ENCODE data around the gene CD1E. TPM values are rescaled to one million over a fixed set of nuclear protein-coding genes. Genes with fewer than 3 reads are reported as not detected.

CD1E gene
- total RNA-seq: not detected

DNA sequence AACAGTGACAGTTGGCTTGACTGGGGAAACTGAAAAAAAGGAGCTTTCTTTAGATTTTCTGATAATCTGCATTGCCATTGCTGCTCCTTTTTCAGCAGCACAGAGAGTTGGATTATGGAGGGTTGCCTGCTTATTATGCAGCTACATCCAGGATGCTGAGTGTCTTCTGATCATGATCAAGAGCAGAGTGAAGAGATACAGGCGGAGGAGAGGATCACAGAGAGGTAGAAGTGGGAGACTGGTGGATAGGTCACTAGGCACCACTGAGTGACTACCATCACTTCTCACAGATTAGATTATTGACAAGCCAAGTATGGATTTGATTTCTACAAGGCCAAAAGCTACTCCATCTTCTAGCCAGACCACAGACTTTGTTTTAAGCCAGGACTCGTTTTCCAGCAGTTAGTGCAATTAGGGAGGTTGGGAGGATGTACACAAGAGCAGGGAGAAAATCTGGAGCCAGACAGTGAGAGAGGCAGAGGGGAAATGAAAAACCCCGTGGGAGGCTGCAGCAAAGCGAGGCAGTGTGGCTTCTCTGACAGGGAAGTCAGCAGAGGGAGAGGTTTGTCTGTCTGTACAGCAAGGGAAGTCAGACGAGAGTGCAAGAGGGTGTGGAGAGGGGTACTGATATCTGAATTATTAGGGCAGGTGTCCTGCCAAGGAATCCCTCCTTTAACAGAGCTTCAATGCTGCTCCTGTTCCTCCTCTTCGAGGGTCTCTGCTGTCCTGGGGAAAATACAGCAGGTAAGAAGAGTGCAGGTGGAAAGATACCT is at the start of gene CD1E:
Gene CD1E, plus strand, starts transcription at position 592 of the 773 bp plus-strand sequence. Its CDS starts 95 bp downstream, at position 687.
- Mint-ChIP-seq H3K27ac (no peak within 1 kb of the TSS), H3K27me3 (peaks cover 37% of the 10 kb centered on the region), H3K9me3 (no peaks in the 10 kb centered on the region), H3K4me1 (no peaks in the 10 kb centered on the region), H3K36me3 (ENCODE audit: low read depth) (no peaks in the 10 kb centered on the region), H3K4me3 (no peak within 1 kb of the TSS)
- no peak for ATAC-seq (replicated peaks)

DNA sequence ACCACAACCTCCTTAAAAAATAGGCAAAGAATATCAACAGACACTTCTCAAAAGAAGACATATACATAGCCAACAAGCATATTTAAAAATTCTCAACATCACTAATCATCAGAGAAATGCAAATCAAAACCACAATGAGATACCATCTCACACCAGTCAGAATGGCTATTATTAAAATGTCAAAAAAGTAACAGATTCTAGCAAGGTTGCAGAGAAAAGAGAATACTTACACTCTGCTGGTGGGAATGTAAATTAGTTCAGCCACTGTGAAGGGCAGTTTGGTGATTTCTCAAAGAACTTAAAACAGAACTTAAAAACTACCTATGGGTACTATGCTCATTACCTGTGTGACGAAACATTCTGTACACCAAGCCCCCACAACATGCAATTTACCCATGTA is 43.1 kb upstream of the CD1E start:
- H3K27ac Mint-ChIP-seq: no peak overlapping the region
- H3K9me3 Mint-ChIP-seq: peaks cover 11% of the 10 kb centered on the region
- no peak for ATAC-seq (replicated peaks)
- no peaks in the 10 kb centered on the region for H3K36me3 Mint-ChIP-seq (ENCODE audit: low read depth)
- H3K4me3 Mint-ChIP-seq: no peak overlapping the region
- peaks cover 8% of the 10 kb centered on the region for H3K27me3 Mint-ChIP-seq
- no peaks in the 10 kb centered on the region for H3K4me1 Mint-ChIP-seq

DNA sequence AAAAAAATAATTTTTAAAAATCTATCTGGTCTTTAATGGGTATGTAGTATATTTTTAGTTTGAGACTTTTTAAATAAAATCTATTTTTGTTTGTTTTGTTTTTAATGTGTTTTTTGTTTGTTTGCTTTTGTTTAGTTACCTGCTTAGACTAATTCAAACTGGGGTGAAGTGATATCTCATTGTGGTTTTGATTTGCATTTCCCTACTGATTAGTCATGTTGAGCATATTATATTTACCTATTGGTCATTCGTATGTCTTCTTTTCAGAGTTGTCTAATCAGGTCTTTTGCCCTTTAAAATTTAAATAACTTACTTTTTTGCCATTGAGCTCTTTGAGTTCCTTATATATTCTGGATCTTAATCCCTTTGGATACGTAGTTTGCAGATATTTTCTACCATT is 42.6 kb upstream of the CD1E start:
- Mint-ChIP-seq H3K27ac (no peak overlapping the region), H3K4me1 (no peaks in the 10 kb centered on the region), H3K9me3 (peaks cover 11% of the 10 kb centered on the region), H3K36me3 (ENCODE audit: low read depth) (no peaks in the 10 kb centered on the region), H3K4me3 (no peak overlapping the region), H3K27me3 (peaks cover 8% of the 10 kb centered on the region)
- no peak for ATAC-seq (replicated peaks)

GRCh38 chr1:158323866-158324265 is 29.8 kb upstream of the CD1E start:
- H3K27me3 Mint-ChIP-seq: peaks cover 33% of the 10 kb centered on the region
- no peak for ATAC-seq (replicated peaks)
- peaks cover 8% of the 10 kb centered on the region for H3K9me3 Mint-ChIP-seq
- no peaks in the 10 kb centered on the region for H3K36me3 Mint-ChIP-seq (ENCODE audit: low read depth)
- H3K4me3 Mint-ChIP-seq: no peak overlapping the region
- H3K27ac Mint-ChIP-seq: no peak overlapping the region
- H3K4me1 Mint-ChIP-seq: no peaks in the 10 kb centered on the region

- H3K36me3 Mint-ChIP-seq (ENCODE audit: low read depth): no peaks in the 10 kb centered on the region
- H3K9me3 Mint-ChIP-seq: peaks cover 8% of the 10 kb centered on the region
Measured at GRCh38 chr1:158324395-158324794, 29.3 kb upstream of the CD1E start.

GRCh38 chr1:158327481-158327880 is 26.2 kb upstream of the CD1E start:
- Mint-ChIP-seq H3K4me1 (no peaks in the 10 kb centered on the region), H3K4me3 (no peak overlapping the region), H3K9me3 (peaks cover 8% of the 10 kb centered on the region), H3K36me3 (ENCODE audit: low read depth) (no peaks in the 10 kb centered on the region), H3K27ac (no peak overlapping the region), H3K27me3 (peaks cover 19% of the 10 kb centered on the region)
- no peak for ATAC-seq (replicated peaks)

More at GRCh38 chr1:158324395-158324794, 29.3 kb upstream of the CD1E start:
- Mint-ChIP-seq H3K4me1 (no peaks in the 10 kb centered on the region), H3K27ac (no peak overlapping the region), H3K27me3 (peaks cover 35% of the 10 kb centered on the region), H3K4me3 (no peak overlapping the region)
- no peak for ATAC-seq (replicated peaks)

- Mint-ChIP-seq H3K9me3 (no peaks in the 10 kb centered on the region), H3K27ac (no peak overlapping the region), H3K4me3 (no peak overlapping the region), H3K36me3 (ENCODE audit: low read depth) (no peaks in the 10 kb centered on the region), H3K27me3 (peaks cover 14% of the 10 kb centered on the region), H3K4me1 (no peaks in the 10 kb centered on the region)
- ATAC-seq (replicated peaks): no peak
Measured at GRCh38 chr1:158328426-158328825, 25.3 kb upstream of the CD1E start.

DNA sequence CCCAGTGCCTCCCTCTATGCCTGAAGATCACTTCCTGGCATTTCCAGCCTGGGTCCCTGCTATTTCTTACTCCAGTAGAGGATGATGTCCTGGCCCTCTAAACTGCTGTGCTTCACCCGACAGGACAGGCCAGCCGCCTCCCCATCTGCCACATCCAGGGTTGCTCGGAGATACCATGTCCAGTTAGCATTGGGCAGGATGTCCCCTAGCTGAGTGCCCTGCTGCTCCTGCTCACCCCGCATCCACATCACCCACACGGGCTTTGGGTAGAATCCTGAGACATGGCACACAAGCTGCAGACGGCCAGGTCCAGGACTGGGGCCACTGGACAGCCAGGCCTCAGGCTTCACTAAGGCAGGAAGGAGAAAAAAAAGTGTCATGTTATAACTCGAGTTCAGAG is 24.4 kb upstream of the CD1E start:
- no peak for ATAC-seq (replicated peaks)
- H3K9me3 Mint-ChIP-seq: no peaks in the 10 kb centered on the region
- no peaks in the 10 kb centered on the region for H3K4me1 Mint-ChIP-seq

GRCh38 chr1:158329733-158330132 is 24.0 kb upstream of the CD1E start:
- Mint-ChIP-seq H3K4me1 (no peaks in the 10 kb centered on the region), H3K9me3 (no peaks in the 10 kb centered on the region), H3K36me3 (ENCODE audit: low read depth) (no peaks in the 10 kb centered on the region), H3K4me3 (no peak overlapping the region), H3K27me3 (peaks cover 9% of the 10 kb centered on the region), H3K27ac (no peak overlapping the region)
- ATAC-seq (replicated peaks): no peak

More for the DNA sequence above, 24.4 kb upstream of the CD1E start:
- Mint-ChIP-seq H3K27me3 (peaks cover 13% of the 10 kb centered on the region), H3K4me3 (no peak overlapping the region), H3K36me3 (ENCODE audit: low read depth) (no peaks in the 10 kb centered on the region), H3K27ac (no peak overlapping the region)

DNA sequence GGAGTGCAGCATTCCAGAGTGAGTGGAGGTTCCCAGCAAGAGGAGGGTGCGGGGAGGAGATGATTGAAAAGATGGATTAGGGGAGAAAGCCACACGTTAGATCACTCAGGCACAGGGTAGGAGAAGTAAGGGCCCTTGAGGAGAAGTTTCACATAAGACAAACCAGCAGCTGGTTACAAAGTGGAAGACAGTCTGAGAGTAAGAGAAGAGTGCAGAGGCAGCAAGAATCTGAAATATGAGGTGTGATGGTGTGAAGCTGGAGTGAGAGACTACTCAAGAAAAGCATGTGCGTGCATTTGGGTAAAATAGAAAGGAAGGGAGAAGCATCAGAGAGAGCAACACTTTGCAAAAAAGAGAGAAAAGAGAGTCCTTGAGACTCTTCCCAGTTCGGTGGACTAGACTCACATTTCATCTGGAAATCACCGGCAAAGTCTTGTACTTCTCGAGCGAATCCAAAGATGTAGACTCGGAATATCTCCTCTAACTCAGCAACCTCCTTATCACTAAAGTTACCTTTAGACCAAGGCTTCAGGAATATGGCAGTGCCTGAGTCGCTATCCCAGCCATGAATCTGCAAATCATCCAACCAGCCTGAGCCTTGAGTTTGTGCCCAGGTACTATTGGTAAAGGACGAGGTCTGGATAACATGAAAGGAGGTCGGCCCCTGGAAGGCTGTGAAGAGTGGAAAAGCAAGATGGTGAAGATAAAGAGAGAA is 23.1 kb upstream of the CD1E start:
- Mint-ChIP-seq H3K9me3 (no peaks in the 10 kb centered on the region), H3K27ac (no peak overlapping the region), H3K4me1 (no peaks in the 10 kb centered on the region), H3K36me3 (ENCODE audit: low read depth) (no peaks in the 10 kb centered on the region), H3K27me3 (peaks cover 8% of the 10 kb centered on the region), H3K4me3 (no peak overlapping the region)
- ATAC-seq (replicated peaks): no peak

- no peaks in the 10 kb centered on the region for H3K4me1 Mint-ChIP-seq
- ATAC-seq (replicated peaks): no peak
- no peaks in the 10 kb centered on the region for H3K36me3 Mint-ChIP-seq (ENCODE audit: low read depth)
- H3K9me3 Mint-ChIP-seq: no peaks in the 10 kb centered on the region
- peaks cover 8% of the 10 kb centered on the region for H3K27me3 Mint-ChIP-seq
- H3K4me3 Mint-ChIP-seq: no peak overlapping the region
- no peak overlapping the region for H3K27ac Mint-ChIP-seq
Measured at GRCh38 chr1:158331106-158331425, 22.6 kb upstream of the CD1E start.

- H3K27me3 Mint-ChIP-seq: peaks cover 8% of the 10 kb centered on the region
- no peaks in the 10 kb centered on the region for H3K36me3 Mint-ChIP-seq (ENCODE audit: low read depth)
- no peaks in the 10 kb centered on the region for H3K9me3 Mint-ChIP-seq
- no peak for ATAC-seq (replicated peaks)
- H3K4me1 Mint-ChIP-seq: no peaks in the 10 kb centered on the region
- no peak within 1 kb of the TSS for H3K27ac Mint-ChIP-seq
- H3K4me3 Mint-ChIP-seq: no peak within 1 kb of the TSS
Measured at GRCh38 chr1:158331481-158332150, 22.1 kb upstream of the CD1E start, which contains the start of gene CD1B. TSS of gene CD1B (minus strand) at chr1:158331531. CDS start at chr1:158331423, 108 bp downstream.

DNA sequence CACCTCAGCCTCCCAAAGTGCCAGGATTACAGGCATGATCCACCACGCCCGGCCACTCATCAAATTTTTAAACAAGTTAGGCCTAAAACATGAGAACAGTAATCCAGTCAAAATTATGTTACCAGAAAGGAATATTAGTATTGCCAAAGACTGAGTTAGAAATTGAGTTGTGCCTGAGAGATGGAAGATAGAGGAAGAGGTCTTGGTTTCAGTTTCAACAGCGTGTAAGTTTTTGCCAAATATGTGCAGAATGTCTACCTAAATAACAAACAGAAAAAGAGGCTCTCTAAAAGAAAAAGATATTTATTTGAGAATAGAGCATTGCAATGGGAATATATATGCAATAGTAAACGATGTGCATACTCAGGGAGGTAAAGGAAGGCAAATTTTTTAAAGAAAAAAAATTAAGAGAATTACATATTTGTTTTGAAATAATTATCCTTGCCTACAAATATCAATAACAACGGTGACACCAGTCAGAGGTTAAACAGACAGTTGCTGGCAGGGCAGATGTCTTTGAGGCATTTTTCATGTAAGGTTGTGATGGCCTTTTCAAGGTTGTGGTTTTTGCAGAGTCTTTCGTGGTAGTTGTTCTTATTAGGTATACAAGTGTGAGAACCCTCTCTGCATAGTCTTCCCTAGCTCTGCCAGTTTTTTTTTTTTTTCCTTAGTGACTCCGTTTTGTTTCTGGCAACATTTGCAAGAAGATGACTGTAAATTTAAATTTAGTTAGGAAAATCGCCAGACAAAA is 20.1 kb upstream of the CD1E start:
- no peak overlapping the region for H3K4me3 Mint-ChIP-seq

GRCh38 chr1:158334526-158335212 is 19.0 kb upstream of the CD1E start:
- ATAC-seq (replicated peaks): no peak
- Mint-ChIP-seq H3K27ac (no peak overlapping the region), H3K4me3 (no peak overlapping the region), H3K9me3 (peaks cover 5% of the 10 kb centered on the region), H3K36me3 (ENCODE audit: low read depth) (no peaks in the 10 kb centered on the region), H3K4me1 (no peaks in the 10 kb centered on the region), H3K27me3 (peaks cover 12% of the 10 kb centered on the region)

More for the DNA sequence above, 20.1 kb upstream of the CD1E start:
- Mint-ChIP-seq H3K36me3 (ENCODE audit: low read depth) (no peaks in the 10 kb centered on the region), H3K9me3 (peaks cover 5% of the 10 kb centered on the region), H3K27ac (no peak overlapping the region), H3K4me1 (no peaks in the 10 kb centered on the region), H3K27me3 (peaks cover 12% of the 10 kb centered on the region)
- ATAC-seq (replicated peaks): no peak
